Gastrocnemius medialis (tissue), 4 donors: ENCODE measurements around the gene PRKN. TPM values are rescaled to one million over a fixed set of nuclear protein-coding genes. Genes with fewer than 3 reads are reported as not detected.

ENCODE experiments used
- ATAC-seq, 2 donors: fragments of 150-250 bp; one replicate each; pipeline ENCODE4 v1.9.1; 2016
- DNase-seq, 2 donors: peaks; one replicate each; pipeline ENCODE4 v3.0.0-alpha.2; 2019
- H3K27ac ChIP-seq, 4 donors: fragments of 200-600 bp; sonication (generic); 1 replicate in 1 of 4; 2 replicates in 3 of 4; pipeline ENCODE4 v1.5.1; 2016 to 2018; ENCODE audit warnings: mild to moderate bottlenecking in 2 of 4, moderate library complexity in 1 of 4
- H3K27me3 ChIP-seq, 3 donors: fragments of 200-600 bp; sonication (generic) in 2 of 3; 1 replicate in 1 of 3; 2 replicates in 2 of 3; pipeline versions ENCODE4 v1.5.1 to v1.6.0; 2016 to 2019; ENCODE audit warnings: mild to moderate bottlenecking in 1 of 3, moderate library complexity in 1 of 3
- H3K36me3 ChIP-seq, 2 donors: fragments of 200-600 bp; sonication (generic) in 1 of 2; one replicate each; pipeline ENCODE4 v1.5.1; 2017 to 2018
- H3K4me1 ChIP-seq, 2 donors: fragments of 200-600 bp; sonication (generic) in 1 of 2; one replicate each; pipeline ENCODE4 v1.5.1; 2016 to 2017; ENCODE audit warnings: mild to moderate bottlenecking in 2 of 2
- H3K4me3 ChIP-seq, 4 donors: fragments of 200-600 bp; sonication (generic) in 3 of 4; 1 replicate in 1 of 4; 2 replicates in 3 of 4; pipeline ENCODE4 v1.5.1; 2016 to 2019; ENCODE audit warnings: mild to moderate bottlenecking in 2 of 4
- H3K9me3 ChIP-seq, 3 donors: fragments of 200-600 bp; sonication (generic) in 2 of 3; 1 replicate in 1 of 3; 2 replicates in 2 of 3; pipeline ENCODE4 v1.5.1; 2016 to 2019
- CTCF ChIP-seq, 5 experiments: fragments of 450-650 bp in 3 of 5; fragments of 200-600 bp in 2 of 5; sonication (generic) in 2 of 5; IDR thresholded peaks in 4 of 5; conservative IDR thresholded peaks in 1 of 5; 1 replicate in 4 of 5; 2 replicates in 1 of 5; pipeline ENCODE4 v1.5.1; 2016 to 2019; ENCODE audit warnings: antibody characterized with exemption in 5 of 5, mild to moderate bottlenecking in 3 of 5, moderate library complexity in 3 of 5
- POLR2A ChIP-seq, 2 donors: fragments of 450-650 bp; IDR thresholded peaks; one replicate each; pipeline ENCODE4 v1.6.1; 2017; ENCODE audit warnings: antibody characterized with exemption in 2 of 2, mild to moderate bottlenecking in 2 of 2, moderate library complexity in 2 of 2
- in situ Hi-C, 4 donors: fragments of 200-750 bp; cut with MboI; loops; one replicate each; pipeline versions ENCODE4 v1.15.0 to v1.8.0; 2017; ENCODE audit warnings: low sequenced_read_pairs in 4 of 4
- intact Hi-C: fragments of 100-400 bp; cut with DNase I; formaldehyde crosslinking; loops from one replicate; pipeline ENCODE4 v1.15.1; 2023; ENCODE audit warnings: low total_unique reads
- total RNA-seq, 4 donors: library from RNA; depleted of rRNA; stranded (reverse); fragments of >200 nt; gene quantifications; one replicate each; pipeline versions ENCODE4 v1.1.0 to v1.2.3, GENCODE V29; 2016

Gene PRKN
- total RNA-seq, 4 donors from 2014 or later = 8.4 to 21.6 (median 13.7) TPM

GRCh38 chr6:161424421-161424820, 1303.1 kb downstream of the PRKN start:
- H3K9me3 ChIP-seq = no peaks in the 10 kb centered on the region
- no peaks in the 10 kb centered on the region for H3K27me3 ChIP-seq
- no peaks in the 10 kb centered on the region for H3K36me3 ChIP-seq
- in situ Hi-C loops (loop anchor here in 2 of 4 donors (25.0 kb wide), 1 partner anchor 1313 kb away; the partner anchor contains the start of genes PACRG (in 2 of the 2) and PRKN (in 2 of the 2)), intact Hi-C loops (no loop called here)
- H3K4me3 ChIP-seq = no peak overlapping the region
- H3K4me1 ChIP-seq = peaks cover 12 to 18% of the 10 kb centered on the region in 2 donors
- TF ChIP-seq POLR2A (IDR thresholded peaks at IDR 0.05) (no peak), CTCF (IDR thresholded peaks at IDR 0.05 in 4 of 5, conservative IDR thresholded peaks at IDR 0.05 in 1 of 5) (no peak)
- DNase-seq = no peak
- peak; percentile 84 to 90 for ATAC-seq
- H3K27ac ChIP-seq = peak overlapping the region in 3 of 4 donors; percentile 14 to 71 (median 54)

- no peak for DNase-seq
- in situ Hi-C loops (loop anchor here in 2 of 4 donors (25.0 kb wide), 1 partner anchor 1314 kb away; the partner anchor contains the start of genes PACRG (in 2 of the 2) and PRKN (in 2 of the 2)), intact Hi-C loops (no loop called here)
- Histone ChIP-seq H3K4me3 (no peak overlapping the region), H3K4me1 (peaks cover 15 to 24% of the 10 kb centered on the region in 2 donors), H3K27ac (peak overlapping the region in 2 of 4 donors; percentile 54 to 71), H3K9me3 (no peaks in the 10 kb centered on the region), H3K36me3 (no peaks in the 10 kb centered on the region), H3K27me3 (no peaks in the 10 kb centered on the region)
- ATAC-seq = no peak
- no peak for TF ChIP-seq CTCF (IDR thresholded peaks at IDR 0.05 in 4 of 5, conservative IDR thresholded peaks at IDR 0.05 in 1 of 5)
- no peak for TF ChIP-seq POLR2A (IDR thresholded peaks at IDR 0.05)
Measured at GRCh38 chr6:161422710-161423680, 1304.6 kb downstream of the PRKN start.

- Histone ChIP-seq H3K9me3 (no peaks in the 10 kb centered on the region), H3K4me1 (peaks cover 25 to 43% of the 10 kb centered on the region in 2 donors), H3K27ac (peak overlapping the region; percentile 78 to 93 (median 82)), H3K27me3 (no peaks in the 10 kb centered on the region), H3K4me3 (no peak overlapping the region), H3K36me3 (no peaks in the 10 kb centered on the region)
- DNase-seq (peak in 1 of 2 donors; percentile 51), ATAC-seq (peak; percentile 75 to 80)
- intact Hi-C loops = loop anchor here (1.0 to 5.0 kb wide), 3 partner anchors 26 to 1304 kb away; no protein-coding TSS in a partner anchor
- in situ Hi-C loops = loop anchor here in 2 of 4 donors (25.0 kb wide), 1 partner anchor 1319 kb away; the partner anchor contains the start of genes PACRG (in 2 of the 2) and PRKN (in 2 of the 2)
- TF ChIP-seq CTCF (IDR thresholded peaks at IDR 0.05 in 4 of 5, conservative IDR thresholded peaks at IDR 0.05 in 1 of 5) (peak; percentile 62 to 75 (median 72)), POLR2A (IDR thresholded peaks at IDR 0.05) (no peak)
Measured at GRCh38 chr6:161418463-161418945, 1309.1 kb downstream of the PRKN start.

- Histone ChIP-seq H3K4me1 (peaks cover 31 to 43% of the 10 kb centered on the region in 2 donors), H3K27ac (peak overlapping the region; percentile 78 to 93 (median 82)), H3K27me3 (no peaks in the 10 kb centered on the region), H3K36me3 (no peaks in the 10 kb centered on the region), H3K4me3 (no peak overlapping the region), H3K9me3 (no peaks in the 10 kb centered on the region)
- DNase-seq (peak in 1 of 2 donors; percentile 31), ATAC-seq (peak; percentile 42 to 75)
- in situ Hi-C loops = loop anchor here in 2 of 4 donors (25.0 kb wide), 1 partner anchor 1319 kb away; the partner anchor contains the start of genes PACRG (in 2 of the 2) and PRKN (in 2 of the 2)
- TF ChIP-seq CTCF (IDR thresholded peaks at IDR 0.05 in 4 of 5, conservative IDR thresholded peaks at IDR 0.05 in 1 of 5) (no peak), POLR2A (IDR thresholded peaks at IDR 0.05) (no peak)
- intact Hi-C loops = loop anchor here (1.0 to 5.0 kb wide), 3 partner anchors 27 to 1304 kb away; no protein-coding TSS in a partner anchor
Measured at GRCh38 chr6:161417717-161418462, 1309.7 kb downstream of the PRKN start.
